ENCODE data around the gene FBXO5. TPM values are rescaled to one million over a fixed set of nuclear protein-coding genes. Genes with fewer than 3 reads are reported as not detected.
"Not testable (repeated sequence)": the region's sequence is repeated elsewhere in the genome, so short reads cannot be mapped to it uniquely, and the experiment has no call there.

The FBXO5 gene, protein sequence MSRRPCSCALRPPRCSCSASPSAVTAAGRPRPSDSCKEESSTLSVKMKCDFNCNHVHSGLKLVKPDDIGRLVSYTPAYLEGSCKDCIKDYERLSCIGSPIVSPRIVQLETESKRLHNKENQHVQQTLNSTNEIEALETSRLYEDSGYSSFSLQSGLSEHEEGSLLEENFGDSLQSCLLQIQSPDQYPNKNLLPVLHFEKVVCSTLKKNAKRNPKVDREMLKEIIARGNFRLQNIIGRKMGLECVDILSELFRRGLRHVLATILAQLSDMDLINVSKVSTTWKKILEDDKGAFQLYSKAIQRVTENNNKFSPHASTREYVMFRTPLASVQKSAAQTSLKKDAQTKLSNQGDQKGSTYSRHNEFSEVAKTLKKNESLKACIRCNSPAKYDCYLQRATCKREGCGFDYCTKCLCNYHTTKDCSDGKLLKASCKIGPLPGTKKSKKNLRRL
- 16.4 TPM for total RNA-seq

GRCh38 chr6:152982904-152983636 lies at the start of gene FBXO5:
FBXO5 (minus strand) TSS chr6:152983041; CDS start chr6:152982959, 82 bp downstream.
- peak; percentile 99 for DNase-seq

GRCh38 chr6:153032255-153032882 lies 49.5 kb upstream of the FBXO5 start:
- DNase-seq = peak; percentile 48

DNA sequence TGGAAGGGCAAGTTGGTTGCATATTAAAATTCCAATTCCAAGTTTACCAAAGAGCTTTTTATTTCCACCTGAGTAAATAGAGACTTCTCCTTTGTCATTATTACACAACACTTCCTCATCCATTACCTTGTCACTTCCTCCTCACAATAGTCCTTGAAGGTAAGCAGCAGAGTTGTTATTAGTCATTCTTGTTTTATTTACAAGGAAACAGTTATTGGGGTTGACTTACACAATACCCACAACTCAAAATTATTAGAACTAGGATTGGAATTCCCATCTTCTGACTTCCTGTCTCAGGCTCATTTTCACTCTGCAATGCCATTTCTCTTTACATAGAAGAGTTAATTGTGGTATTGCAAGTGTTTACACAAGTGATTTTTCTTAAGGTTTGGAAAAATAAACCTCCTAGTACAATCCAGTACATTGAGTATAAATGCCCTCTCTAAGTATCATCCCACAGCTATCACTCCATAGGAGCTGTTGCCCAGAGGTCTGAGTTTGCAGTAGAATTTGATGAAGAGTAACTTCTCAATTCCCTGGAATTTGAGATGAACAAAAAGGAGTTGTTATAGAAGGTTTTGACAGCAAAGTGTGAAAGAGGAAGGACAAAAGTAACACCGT lies 48.6 kb upstream of the FBXO5 start:
- no peak for DNase-seq

DNA sequence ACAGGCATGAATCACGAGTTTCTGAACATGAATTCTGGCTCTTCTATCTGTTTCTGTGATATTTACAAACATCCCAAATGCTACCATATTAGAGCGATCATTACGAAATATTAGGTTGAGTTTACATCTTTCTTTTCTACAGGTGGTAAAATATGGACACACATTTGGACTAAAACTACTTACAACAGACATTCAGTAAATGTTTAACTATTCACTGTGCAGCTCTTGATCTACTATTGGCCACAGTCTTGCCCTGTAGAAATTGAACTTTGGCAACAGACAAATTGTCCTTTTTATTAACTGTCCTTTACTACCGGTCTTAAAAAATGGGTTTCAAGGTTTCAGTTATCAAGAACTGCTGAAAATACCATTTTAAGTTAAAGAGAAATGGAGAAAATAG lies 46.1 kb upstream of the FBXO5 start:
- DNase-seq = no peak

DNA sequence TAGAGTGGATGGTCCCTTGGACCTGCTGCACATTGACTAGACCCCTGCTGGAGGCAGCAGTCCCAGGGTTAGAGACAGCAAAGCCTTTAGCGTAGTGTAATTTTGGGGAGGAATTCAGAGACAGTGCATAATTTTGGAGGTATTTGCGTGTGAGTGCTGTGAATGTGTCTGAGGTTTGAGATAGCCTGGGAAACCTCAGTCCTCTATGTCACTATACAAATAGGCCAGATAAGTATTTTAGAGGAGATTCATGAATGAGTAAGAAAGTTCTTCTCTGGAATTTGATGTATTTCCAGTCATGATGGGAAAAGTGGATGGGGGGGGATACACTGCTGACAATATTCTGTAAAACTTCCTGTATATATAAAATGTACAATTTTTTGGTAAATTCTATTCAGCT lies 45.4 kb upstream of the FBXO5 start:
- no peak for DNase-seq

- no peak for DNase-seq
Measured at GRCh38 chr6:153027480-153027879, 44.6 kb upstream of the FBXO5 start.

DNA sequence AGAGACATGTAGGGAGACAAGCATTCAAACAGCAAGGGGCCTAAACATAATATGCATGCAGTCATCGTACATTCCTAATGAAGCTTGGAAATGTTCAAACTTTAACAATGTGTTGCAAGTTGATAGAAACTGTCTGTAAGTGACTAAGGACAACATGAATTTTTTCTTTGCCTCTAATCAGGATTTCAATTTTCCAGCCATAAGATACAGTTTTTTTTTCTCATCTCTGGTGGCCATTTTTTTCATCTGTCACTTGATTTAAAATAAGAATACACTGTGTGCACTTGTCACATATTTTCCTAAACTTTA lies 41.8 kb upstream of the FBXO5 start:
- no peak for DNase-seq

- peak; percentile 74 for DNase-seq
Measured at GRCh38 chr6:153023977-153024708, 41.3 kb upstream of the FBXO5 start.

GRCh38 chr6:153018355-153018754 lies 35.5 kb upstream of the FBXO5 start:
- DNase-seq = no peak

DNA sequence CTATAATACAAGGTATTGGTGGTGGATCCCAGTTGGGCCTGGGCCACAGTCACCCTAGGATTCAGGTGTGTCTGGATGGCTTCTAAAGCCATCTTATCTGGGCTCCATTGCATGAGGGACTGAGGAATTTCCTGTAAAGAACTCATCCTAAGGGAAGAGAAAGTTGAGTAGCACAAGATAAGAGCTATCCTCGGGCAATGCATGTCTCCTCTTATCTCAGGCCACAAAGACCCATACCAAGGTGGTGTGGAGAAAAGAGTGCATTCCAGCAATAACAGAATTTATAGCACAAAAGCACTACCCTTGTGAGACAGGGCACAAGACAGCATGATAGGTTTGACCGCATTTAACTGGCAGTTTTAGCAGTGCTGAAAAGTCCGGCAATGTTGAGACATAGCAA lies 34.0 kb upstream of the FBXO5 start:
- DNase-seq = no peak

DNA sequence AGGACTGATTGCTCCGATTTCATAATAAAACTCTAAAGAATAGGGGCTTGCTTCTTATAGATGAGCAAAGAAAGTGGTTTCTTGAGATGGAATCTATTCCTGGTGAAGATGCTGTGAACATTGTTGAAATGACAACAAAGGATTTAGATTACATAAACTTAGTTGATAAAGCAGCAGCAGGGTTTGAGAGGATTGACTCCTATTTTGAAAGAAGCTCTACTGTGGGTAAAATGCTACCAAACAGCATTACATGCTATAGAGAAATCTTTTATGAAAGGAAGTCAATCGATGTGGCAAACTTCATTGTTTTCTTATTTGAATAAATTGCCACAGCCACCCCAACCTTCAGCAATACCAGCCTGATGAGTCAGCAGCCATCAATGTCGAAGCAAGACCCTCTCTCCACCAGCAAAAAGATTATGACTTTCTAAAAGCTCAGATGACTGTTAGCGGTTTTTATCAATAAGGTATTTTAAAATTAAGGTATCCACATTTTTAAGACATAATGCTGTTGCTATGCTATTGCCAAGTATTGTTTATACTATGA lies 32.3 kb upstream of the FBXO5 start:
- no peak for DNase-seq

DNA sequence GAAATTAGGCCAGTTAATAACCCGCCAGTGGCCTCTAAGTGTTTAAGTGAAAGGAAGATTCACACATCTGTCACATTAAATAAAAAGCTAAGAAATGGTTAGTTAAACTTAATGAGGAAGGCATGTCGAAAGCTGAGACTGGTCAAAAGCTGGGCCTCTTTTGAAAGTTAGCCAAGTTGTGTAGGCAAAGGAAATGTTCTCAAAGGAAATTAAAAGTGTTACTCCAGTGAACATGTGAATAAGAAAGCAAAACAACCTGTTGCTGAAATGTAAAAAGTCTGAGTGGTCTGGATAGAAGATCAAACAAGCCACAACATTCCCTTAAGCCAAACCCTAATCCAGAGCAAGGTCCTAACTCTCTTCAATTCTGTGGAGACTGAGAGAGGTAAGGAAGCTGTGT lies 30.6 kb upstream of the FBXO5 start:
- peak; percentile 6 for DNase-seq

GRCh38 chr6:153012856-153013255 lies 30.0 kb upstream of the FBXO5 start:
- no peak for DNase-seq

- no peak for DNase-seq
Measured at GRCh38 chr6:153003366-153003690, 20.5 kb upstream of the FBXO5 start.

GRCh38 chr6:153002613-153003365 lies 19.9 kb upstream of the FBXO5 start, which contains the start of gene MTRF1L:
MTRF1L (minus strand) TSS chr6:153002709; CDS start chr6:153002685, 24 bp downstream.
- DNase-seq = peak; percentile 98

DNA sequence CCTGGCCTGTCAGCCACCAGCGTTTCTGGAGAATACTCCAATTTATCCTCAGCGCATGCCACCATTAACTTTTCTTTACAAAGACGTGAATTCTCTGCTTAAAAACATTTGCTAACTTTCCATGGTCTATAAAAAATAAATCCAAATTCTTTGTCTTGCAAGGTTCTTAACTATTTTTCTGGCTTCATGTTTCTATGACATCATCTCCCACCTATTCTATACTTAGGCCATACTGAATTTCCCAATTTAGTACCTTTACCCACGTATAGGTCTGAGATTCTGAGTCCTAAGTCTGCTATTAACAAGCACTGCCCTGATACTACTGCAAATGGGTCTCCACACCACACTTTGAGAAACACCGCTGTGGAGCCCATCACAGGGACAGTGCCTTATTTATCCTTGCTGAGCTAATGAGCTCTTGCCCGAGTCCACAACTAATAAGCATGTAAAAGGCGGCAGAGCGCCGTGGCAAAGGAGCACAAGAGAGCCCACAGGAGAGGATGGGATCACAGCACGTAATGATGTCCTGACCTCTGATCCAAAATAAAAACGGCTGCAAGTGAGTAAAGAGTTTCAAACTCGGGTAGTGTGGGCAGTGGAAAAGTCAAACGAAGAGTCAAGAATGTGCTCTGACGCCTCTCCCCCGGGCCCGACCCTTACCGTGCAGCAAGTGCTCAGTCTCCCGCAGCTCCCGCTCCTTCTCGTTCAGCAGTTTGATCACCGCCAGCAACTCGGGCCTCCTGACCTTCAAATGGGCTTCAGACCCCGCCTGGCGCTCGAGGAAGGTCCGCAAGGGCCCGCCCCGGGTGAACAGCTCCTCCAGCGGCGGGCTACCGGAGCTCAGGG lies 19.1 kb upstream of the FBXO5 start:
- peak; percentile 36 for DNase-seq

- DNase-seq = not testable (repeated sequence)
Measured at GRCh38 chr6:153000790-153001189, 17.9 kb upstream of the FBXO5 start.

DNA sequence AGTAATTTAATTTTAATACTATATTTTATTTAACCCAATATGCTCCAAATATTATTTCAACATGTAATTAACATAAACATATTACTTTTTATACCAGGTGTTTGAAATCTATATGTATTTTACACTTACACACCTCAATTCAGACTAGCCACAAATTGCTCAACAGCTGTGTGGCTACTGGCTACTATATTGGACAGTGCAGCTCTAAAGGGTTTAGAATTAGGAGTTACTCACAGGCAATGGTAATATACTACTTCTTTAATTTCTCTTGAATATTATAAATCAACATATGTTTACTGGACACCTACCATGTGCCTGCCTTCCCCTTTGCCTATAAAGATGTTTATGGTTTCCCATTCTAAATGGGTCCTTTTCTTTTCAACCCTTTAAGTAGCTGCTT lies 17.4 kb upstream of the FBXO5 start:
- DNase-seq = no peak

DNA sequence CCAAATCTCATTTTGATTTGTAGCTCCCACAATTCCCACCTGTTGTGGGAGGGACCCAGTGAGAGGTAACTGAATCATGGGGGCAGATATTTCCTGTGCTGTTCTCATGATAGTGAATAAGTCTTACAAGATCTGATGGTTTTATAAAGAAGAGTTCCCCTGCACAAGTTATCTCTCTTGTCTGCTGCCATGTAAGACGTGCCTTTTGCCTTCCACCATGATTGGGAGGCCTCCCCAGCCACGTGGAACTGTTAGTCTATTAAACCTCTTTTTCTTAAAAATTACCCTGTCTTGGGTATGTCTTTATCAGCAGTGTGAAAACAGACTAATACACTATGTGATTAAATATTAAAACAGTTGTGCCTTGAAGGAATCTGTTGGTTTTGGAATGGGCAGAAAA lies 16.7 kb upstream of the FBXO5 start:
- not testable (repeated sequence) for DNase-seq

DNA sequence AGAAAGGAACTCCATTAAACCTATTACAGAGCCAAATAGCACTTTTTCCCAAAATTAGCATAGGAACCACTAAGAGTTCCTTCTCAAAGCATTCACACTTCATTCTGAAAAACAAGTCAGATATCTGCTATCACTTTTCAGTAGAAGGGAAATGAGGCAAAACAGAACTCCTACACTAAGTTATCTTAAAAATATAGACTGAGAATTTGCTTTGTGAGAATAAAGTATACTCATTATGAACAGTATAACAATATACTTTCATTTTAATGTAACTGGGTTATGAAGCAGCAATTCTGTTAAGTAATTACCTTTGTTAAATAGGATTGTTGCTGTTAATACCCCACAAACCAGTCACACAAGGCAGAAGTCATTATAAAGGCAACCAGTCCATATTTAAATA lies 11.0 kb upstream of the FBXO5 start:
- no peak for DNase-seq

Data from tongue (tissue), 2 donors.